GM18858 (cell line): ENCODE measurements around the gene CABP1.
A peak's percentile ranks its signal among the peaks of the same experiment; 100 is the strongest.
"Not testable (repeated sequence)": the region's sequence is repeated elsewhere in the genome, so short reads cannot be mapped to it uniquely, and the experiment has no call there.

Experiments
- ATAC-seq: cut with Tn5 transposase; IDR thresholded peaks from one replicate; pipeline ENCODE4 v1.9.1; 2021; ENCODE audit not compliant: unreplicated experiment

CABP1 gene

GRCh38 chr12:120639771-120640721 is at the start of gene CABP1:
CABP1 (plus strand) TSS chr12:120640626; CDS start chr12:120640686, 60 bp downstream.
- peak; percentile 42 for ATAC-seq

GRCh38 chr12:120590741-120591407 is 49.6 kb upstream of the CABP1 start:
- ATAC-seq: no peak

GRCh38 chr12:120592121-120593049 is 48.0 kb upstream of the CABP1 start:
- ATAC-seq: no peak

GRCh38 chr12:120596901-120597300 is 43.5 kb upstream of the CABP1 start:
- ATAC-seq: no peak

- ATAC-seq: no peak
Observed at GRCh38 chr12:120597861-120598260, 42.6 kb upstream of the CABP1 start.

- no peak for ATAC-seq
Observed at GRCh38 chr12:120598674-120599463, 41.6 kb upstream of the CABP1 start.

- ATAC-seq: no peak
Observed at GRCh38 chr12:120599672-120600552, 40.5 kb upstream of the CABP1 start.

- ATAC-seq: not testable (repeated sequence)
Observed at GRCh38 chr12:120602416-120602815, 38.0 kb upstream of the CABP1 start.

GRCh38 chr12:120610560-120610959 is 29.9 kb upstream of the CABP1 start:
- no peak for ATAC-seq

- not testable (repeated sequence) for ATAC-seq
Observed at GRCh38 chr12:120611534-120611933, 28.9 kb upstream of the CABP1 start.

- no peak for ATAC-seq
Observed at GRCh38 chr12:120614848-120615247, 25.6 kb upstream of the CABP1 start.

- not testable (repeated sequence) for ATAC-seq
Observed at GRCh38 chr12:120617193-120617592, 23.2 kb upstream of the CABP1 start.

- not testable (repeated sequence) for ATAC-seq
Observed at GRCh38 chr12:120617767-120618166, 22.7 kb upstream of the CABP1 start.

- ATAC-seq: no peak
Observed at GRCh38 chr12:120618954-120619615, 21.3 kb upstream of the CABP1 start.

- no peak for ATAC-seq
Observed at GRCh38 chr12:120620624-120621023, 19.8 kb upstream of the CABP1 start.

GRCh38 chr12:120625557-120626419 is 14.6 kb upstream of the CABP1 start:
- no peak for ATAC-seq

- ATAC-seq: no peak
Observed at GRCh38 chr12:120628919-120629318, 11.5 kb upstream of the CABP1 start.
